Thyroid gland (tissue), 4 donors: ENCODE measurements around the gene TMEM208. TPM values are rescaled to one million over a fixed set of nuclear protein-coding genes. Genes with fewer than 3 reads are reported as not detected.

Source experiments
- DNase-seq, 2 donors: peaks; one replicate each; pipeline ENCODE4 v3.0.0-alpha.2; 2019
- H3K27ac ChIP-seq, 3 donors: fragments of 200-600 bp; sonication (generic); 1 replicate in 2 of 3; 2 replicates in 1 of 3; pipeline ENCODE4 v1.5.1; 2016 to 2019; ENCODE audit warnings: mild to moderate bottlenecking in 1 of 3, moderate library complexity in 1 of 3
- H3K27me3 ChIP-seq: fragments of 200-600 bp; sonication (generic); one replicate; pipeline ENCODE4 v1.5.1; 2019
- H3K36me3 ChIP-seq, 2 donors: fragments of 200-600 bp; sonication (generic); one replicate each; pipeline ENCODE4 v1.5.1; 2016 to 2019
- H3K4me1 ChIP-seq, 2 donors: fragments of 200-600 bp; sonication (generic); one replicate each; pipeline ENCODE4 v1.5.1; 2017 to 2019
- H3K4me3 ChIP-seq, 3 donors: fragments of 200-600 bp; sonication (generic); replicated peaks in 1 of 3; 1 replicate in 2 of 3; 2 replicates in 1 of 3; pipeline ENCODE4 v1.5.1; 2016; ENCODE audit warnings: mild to moderate bottlenecking in 1 of 3
- H3K9me3 ChIP-seq: fragments of 200-600 bp; sonication (generic); one replicate; pipeline ENCODE4 v1.5.1; 2017
- POLR2A ChIP-seq, 2 donors: fragments of 450-650 bp; IDR thresholded peaks; one replicate each; pipeline ENCODE4 v1.6.1; 2017; ENCODE audit warnings: antibody characterized with exemption in 2 of 2, mild to moderate bottlenecking in 2 of 2, moderate library complexity in 1 of 2
- WGBS, 2 donors: methylation state at CpG; one replicate each; pipeline ENCODE4 v1.1.5; 2017; 5-methylcytosine and 5-hydroxymethylcytosine counted together
- intact Hi-C: fragments of 100-400 bp; cut with DNase I; formaldehyde crosslinking; loops from one replicate; pipeline ENCODE4 v1.15.1; 2023
- total RNA-seq, 4 donors: library from RNA; depleted of rRNA; stranded (reverse); fragments of >200 nt; gene quantifications; one replicate each; pipeline ENCODE4 v1.2.3, GENCODE V29; 2016
- TF ChIP-seq, protein P1 (sequence below), 6 experiments: fragments of 200-600 bp in 3 of 6; fragments of 450-650 bp in 3 of 6; sonication (generic) in 3 of 6; IDR thresholded peaks; one replicate each; pipeline ENCODE4 v1.5.1; 2016 to 2019; ENCODE audit warnings: antibody characterized with exemption in 6 of 6, mild to moderate bottlenecking in 2 of 6, inconsistent platforms in 1 of 6, moderate library complexity in 1 of 6

TMEM208 gene
- total RNA-seq, 4 donors from 2014 or later: 53.2 to 69.0 (median 58.3) TPM

DNA sequence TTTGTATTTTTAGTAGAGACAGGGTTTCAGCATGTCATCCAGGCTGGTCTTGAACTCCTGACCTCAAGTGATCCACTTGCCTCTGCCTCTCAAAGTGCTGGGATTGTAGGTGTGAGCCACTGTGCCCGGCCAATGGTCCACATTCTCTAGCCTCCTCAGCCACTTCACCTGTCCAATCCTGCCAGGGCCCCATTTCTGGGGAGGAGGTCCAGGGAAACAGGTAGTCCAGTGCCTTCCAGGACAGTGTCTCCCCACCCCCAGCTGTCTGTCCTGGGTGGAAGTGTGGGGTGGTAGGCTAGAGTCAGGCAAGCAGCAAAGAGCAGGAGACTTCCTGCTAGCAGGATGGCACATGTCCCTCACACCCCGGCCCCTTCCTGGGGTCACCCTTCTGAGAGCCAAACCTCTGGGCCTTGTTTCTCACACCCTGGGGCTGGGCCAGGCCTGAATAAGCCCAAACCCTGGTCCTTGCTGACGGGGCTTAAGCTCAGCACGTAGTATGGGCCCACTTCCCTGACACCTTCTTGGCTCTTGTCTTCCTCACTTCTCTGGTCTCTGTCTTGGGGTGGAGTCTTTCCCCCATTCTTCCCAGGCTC lies 15.3 kb downstream of the TMEM208 start:
- intact Hi-C loops: no loop called here
- Histone ChIP-seq H3K27me3 (no peaks in the 10 kb centered on the region), H3K4me1 (peaks cover 43 to 62% of the 10 kb centered on the region in 2 donors), H3K9me3 (no peaks in the 10 kb centered on the region), H3K27ac (peak overlapping the region; percentile 73 to 91 (median 90)), H3K4me3 (no peak overlapping the region), H3K36me3 (peaks cover 16 to 22% of the 10 kb centered on the region in 2 donors)
- DNase-seq: no peak
- no peak for TF ChIP-seq POLR2A (IDR thresholded peaks at IDR 0.05)
- TF ChIP-seq, protein P1, sequence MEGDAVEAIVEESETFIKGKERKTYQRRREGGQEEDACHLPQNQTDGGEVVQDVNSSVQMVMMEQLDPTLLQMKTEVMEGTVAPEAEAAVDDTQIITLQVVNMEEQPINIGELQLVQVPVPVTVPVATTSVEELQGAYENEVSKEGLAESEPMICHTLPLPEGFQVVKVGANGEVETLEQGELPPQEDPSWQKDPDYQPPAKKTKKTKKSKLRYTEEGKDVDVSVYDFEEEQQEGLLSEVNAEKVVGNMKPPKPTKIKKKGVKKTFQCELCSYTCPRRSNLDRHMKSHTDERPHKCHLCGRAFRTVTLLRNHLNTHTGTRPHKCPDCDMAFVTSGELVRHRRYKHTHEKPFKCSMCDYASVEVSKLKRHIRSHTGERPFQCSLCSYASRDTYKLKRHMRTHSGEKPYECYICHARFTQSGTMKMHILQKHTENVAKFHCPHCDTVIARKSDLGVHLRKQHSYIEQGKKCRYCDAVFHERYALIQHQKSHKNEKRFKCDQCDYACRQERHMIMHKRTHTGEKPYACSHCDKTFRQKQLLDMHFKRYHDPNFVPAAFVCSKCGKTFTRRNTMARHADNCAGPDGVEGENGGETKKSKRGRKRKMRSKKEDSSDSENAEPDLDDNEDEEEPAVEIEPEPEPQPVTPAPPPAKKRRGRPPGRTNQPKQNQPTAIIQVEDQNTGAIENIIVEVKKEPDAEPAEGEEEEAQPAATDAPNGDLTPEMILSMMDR (IDR thresholded peaks at IDR 0.05): no peak
- WGBS, 2 donors: 74 to 75% methylated on average over 4 of the region's 4 CpGs

GRCh38 chr16:67243481-67243880 lies 16.6 kb downstream of the TMEM208 start:
- no peaks in the 10 kb centered on the region for H3K27me3 ChIP-seq
- WGBS, 2 donors: 72 to 82% methylated on average over 4 of the region's 4 CpGs
- H3K36me3 ChIP-seq: peaks cover 4 to 10% of the 10 kb centered on the region in 2 donors
- TF ChIP-seq POLR2A (IDR thresholded peaks at IDR 0.05): no peak
- TF ChIP-seq, protein P1 (IDR thresholded peaks at IDR 0.05): no peak
- peaks cover 52 to 72% of the 10 kb centered on the region in 2 donors for H3K4me1 ChIP-seq
- H3K4me3 ChIP-seq: no peak overlapping the region
- no peaks in the 10 kb centered on the region for H3K9me3 ChIP-seq
- peak overlapping the region; percentile 77 to 91 (median 80) for H3K27ac ChIP-seq
- no peak for DNase-seq
- intact Hi-C loops: no loop called here

GRCh38 chr16:67244387-67245185 lies 17.7 kb downstream of the TMEM208 start:
- no peak for TF ChIP-seq POLR2A (IDR thresholded peaks at IDR 0.05)
- TF ChIP-seq, protein P1 (IDR thresholded peaks at IDR 0.05): no peak
- Histone ChIP-seq H3K27me3 (no peaks in the 10 kb centered on the region), H3K4me1 (peaks cover 57 to 80% of the 10 kb centered on the region in 2 donors), H3K36me3 (no peaks in the 10 kb centered on the region), H3K27ac (peak overlapping the region; percentile 77 to 91 (median 80)), H3K4me3 (no peak overlapping the region), H3K9me3 (no peaks in the 10 kb centered on the region)
- 41 to 47% methylated on average over 3 to 4 of the region's 5 CpGs for WGBS, 2 donors
- DNase-seq: peak; percentile 26 to 28
- intact Hi-C loops: no loop called here

GRCh38 chr16:67245186-67245585 lies 18.3 kb downstream of the TMEM208 start:
- H3K27ac ChIP-seq: peak overlapping the region in 2 of 3 donors; percentile 80 to 91
- H3K36me3 ChIP-seq: no peaks in the 10 kb centered on the region
- intact Hi-C loops: no loop called here
- TF ChIP-seq POLR2A (IDR thresholded peaks at IDR 0.05): no peak
- TF ChIP-seq, protein P1 (IDR thresholded peaks at IDR 0.05): no peak
- H3K4me3 ChIP-seq: no peak overlapping the region
- DNase-seq: no peak
- H3K9me3 ChIP-seq: no peaks in the 10 kb centered on the region
- 71 to 74% methylated on average over 4 of the region's 4 CpGs for WGBS, 2 donors
- no peaks in the 10 kb centered on the region for H3K27me3 ChIP-seq
- peaks cover 52 to 74% of the 10 kb centered on the region in 2 donors for H3K4me1 ChIP-seq

GRCh38 chr16:67245674-67246080 lies 18.7 kb downstream of the TMEM208 start:
- intact Hi-C loops: no loop called here
- H3K4me1 ChIP-seq: peaks cover 47 to 70% of the 10 kb centered on the region in 2 donors
- TF ChIP-seq, protein P1 (IDR thresholded peaks at IDR 0.05): no peak
- no peak for TF ChIP-seq POLR2A (IDR thresholded peaks at IDR 0.05)
- H3K9me3 ChIP-seq: no peaks in the 10 kb centered on the region
- no peaks in the 10 kb centered on the region for H3K36me3 ChIP-seq
- no peak for DNase-seq
- peak overlapping the region; percentile 80 to 94 (median 91) for H3K27ac ChIP-seq
- WGBS, 2 donors: 13 to 15% methylated on average over 6 of the region's 8 CpGs
- peak overlapping the region; percentile 29 to 81 (median 33) for H3K4me3 ChIP-seq
- H3K27me3 ChIP-seq: no peaks in the 10 kb centered on the region
